Lower lobe of right lung (tissue), 2 donors: ENCODE data around the gene NPIPA3. TPM values are rescaled to one million over a fixed set of nuclear protein-coding genes. Genes with fewer than 3 reads are reported as not detected.
A peak's percentile ranks its signal among the peaks of the same experiment; 100 is the strongest.
"Not testable (repeated sequence)": the region's sequence is repeated elsewhere in the genome, so short reads cannot be mapped to it uniquely, and the experiment has no call there.

Experiments
- ATAC-seq, 2 donors: fragments of 200-7000 bp; cut with Tn5 transposase; one replicate each; pipeline ENCODE4 v1.9.1; 2020 to 2022; ENCODE audit warnings: mild to moderate bottlenecking in 2 of 2, moderate library complexity in 2 of 2
- DNase-seq: peaks from one replicate; pipeline ENCODE4 v3.0.0-alpha.2; 2020
- H3K27ac ChIP-seq: fragments of 200-600 bp; one replicate; pipeline ENCODE4 v1.8.0; 2022
- H3K27me3 ChIP-seq: fragments of 200-600 bp; one replicate; pipeline ENCODE4 v1.8.0; 2022; ENCODE audit warnings: low read depth
- H3K36me3 ChIP-seq: fragments of 200-600 bp; one replicate; pipeline ENCODE4 v1.8.0; 2022; ENCODE audit warnings: mild to moderate bottlenecking
- H3K4me1 ChIP-seq: fragments of 200-600 bp; one replicate; pipeline ENCODE4 v1.8.0; 2022
- H3K4me3 ChIP-seq: fragments of 200-600 bp; one replicate; pipeline ENCODE4 v1.8.0; 2022; ENCODE audit warnings: mild to moderate bottlenecking
- H3K9me3 ChIP-seq: fragments of 200-600 bp; one replicate; pipeline ENCODE4 v1.8.0; 2022
- CTCF ChIP-seq: fragments of 200-600 bp; IDR thresholded peaks from one replicate; pipeline ENCODE4 v1.8.0; 2022; ENCODE audit warnings: antibody characterized with exemption, mild to moderate bottlenecking
- intact Hi-C: fragments of 100-400 bp; cut with DNase I; formaldehyde crosslinking; loops from one replicate; pipeline ENCODE4 v1.11.0; 2022
- total RNA-seq: library from RNA; stranded (reverse); fragmentation: NEBNext Ultra II Directional; extraction: Animal tissue kit (Norgen Biotek cat#: 25700); gene quantifications from one replicate; pipeline ENCODE4 v1.2.1, GENCODE V29; 2021
- donor health status: DM: no; HTN: yes; CAD: no; lungs with severe emphysema.

NPIPA3 gene
- total RNA-seq, 1 donor from 2014 or later, result 1.4 TPM

- intact Hi-C loops, result no loop called here
- H3K4me3 ChIP-seq, result no peak overlapping the region
- no peaks in the 10 kb centered on the region for H3K9me3 ChIP-seq
- H3K4me1 ChIP-seq, result no peaks in the 10 kb centered on the region
- DNase-seq (peak; percentile 55), ATAC-seq (peak; percentile 86)
- no peak for TF ChIP-seq CTCF
- peaks cover 23% of the 10 kb centered on the region for H3K36me3 ChIP-seq
- no peaks in the 10 kb centered on the region for H3K27me3 ChIP-seq
- H3K27ac ChIP-seq, result no peak overlapping the region
These were observed 30.7 kb upstream of the NPIPA3 start for GRCh38 chr16:14672403-14672971.

- no peaks in the 10 kb centered on the region for H3K4me1 ChIP-seq
- TF ChIP-seq CTCF, result no peak
- DNase-seq (no peak), ATAC-seq (no peak)
- H3K36me3 ChIP-seq, result no peaks in the 10 kb centered on the region
- H3K27me3 ChIP-seq, result no peaks in the 10 kb centered on the region
- no peak overlapping the region for H3K4me3 ChIP-seq
- intact Hi-C loops, result no loop called here
- no peaks in the 10 kb centered on the region for H3K9me3 ChIP-seq
- H3K27ac ChIP-seq, result no peak overlapping the region
These were observed 26.6 kb upstream of the NPIPA3 start for GRCh38 chr16:14676633-14677032.

- ATAC-seq (no peak), DNase-seq (no peak)
- H3K9me3 ChIP-seq, result no peaks in the 10 kb centered on the region
- TF ChIP-seq CTCF, result no peak
- H3K27me3 ChIP-seq, result no peaks in the 10 kb centered on the region
- intact Hi-C loops, result no loop called here
- H3K4me1 ChIP-seq, result no peaks in the 10 kb centered on the region
- H3K4me3 ChIP-seq, result no peak overlapping the region
- H3K27ac ChIP-seq, result no peak overlapping the region
- H3K36me3 ChIP-seq, result no peaks in the 10 kb centered on the region
These were observed 25.6 kb upstream of the NPIPA3 start for GRCh38 chr16:14677627-14678026.

- DNase-seq (no peak), ATAC-seq (no peak)
- Histone ChIP-seq H3K4me3 (no peak overlapping the region), H3K27ac (no peak overlapping the region), H3K27me3 (no peaks in the 10 kb centered on the region), H3K4me1 (no peaks in the 10 kb centered on the region), H3K36me3 (no peaks in the 10 kb centered on the region), H3K9me3 (no peaks in the 10 kb centered on the region)
- TF ChIP-seq CTCF, result no peak
- intact Hi-C loops, result no loop called here
These were observed 24.3 kb upstream of the NPIPA3 start for GRCh38 chr16:14678748-14679497.

- DNase-seq, H3K9me3 ChIP-seq, H3K27ac ChIP-seq, intact Hi-C loops, H3K4me3 ChIP-seq, H3K4me1 ChIP-seq, H3K36me3 ChIP-seq, H3K27me3 ChIP-seq, ATAC-seq: not testable (repeated sequence)
These were observed 22.8 kb upstream of the NPIPA3 start for GRCh38 chr16:14680396-14680795.

- ATAC-seq (no peak), DNase-seq (no peak)
- Histone ChIP-seq H3K4me3 (no peak overlapping the region), H3K27ac (no peak overlapping the region), H3K4me1 (no peaks in the 10 kb centered on the region), H3K27me3 (no peaks in the 10 kb centered on the region), H3K9me3 (no peaks in the 10 kb centered on the region), H3K36me3 (no peaks in the 10 kb centered on the region)
- intact Hi-C loops, result no loop called here
- TF ChIP-seq CTCF, result no peak
These were observed 22.1 kb upstream of the NPIPA3 start for GRCh38 chr16:14681115-14681514.
